Ecto neural progenitor cell (in vitro differentiated cells): ENCODE data around the gene SERINC5.
"Not testable (repeated sequence)": the region's sequence is repeated elsewhere in the genome, so short reads cannot be mapped to it uniquely, and the experiment has no call there.

Source experiments
- DNase-seq: peaks from one replicate; pipeline ENCODE4 v3.0.0-alpha.2; 2018; ENCODE audit warnings: low spot score

Gene SERINC5

DNA sequence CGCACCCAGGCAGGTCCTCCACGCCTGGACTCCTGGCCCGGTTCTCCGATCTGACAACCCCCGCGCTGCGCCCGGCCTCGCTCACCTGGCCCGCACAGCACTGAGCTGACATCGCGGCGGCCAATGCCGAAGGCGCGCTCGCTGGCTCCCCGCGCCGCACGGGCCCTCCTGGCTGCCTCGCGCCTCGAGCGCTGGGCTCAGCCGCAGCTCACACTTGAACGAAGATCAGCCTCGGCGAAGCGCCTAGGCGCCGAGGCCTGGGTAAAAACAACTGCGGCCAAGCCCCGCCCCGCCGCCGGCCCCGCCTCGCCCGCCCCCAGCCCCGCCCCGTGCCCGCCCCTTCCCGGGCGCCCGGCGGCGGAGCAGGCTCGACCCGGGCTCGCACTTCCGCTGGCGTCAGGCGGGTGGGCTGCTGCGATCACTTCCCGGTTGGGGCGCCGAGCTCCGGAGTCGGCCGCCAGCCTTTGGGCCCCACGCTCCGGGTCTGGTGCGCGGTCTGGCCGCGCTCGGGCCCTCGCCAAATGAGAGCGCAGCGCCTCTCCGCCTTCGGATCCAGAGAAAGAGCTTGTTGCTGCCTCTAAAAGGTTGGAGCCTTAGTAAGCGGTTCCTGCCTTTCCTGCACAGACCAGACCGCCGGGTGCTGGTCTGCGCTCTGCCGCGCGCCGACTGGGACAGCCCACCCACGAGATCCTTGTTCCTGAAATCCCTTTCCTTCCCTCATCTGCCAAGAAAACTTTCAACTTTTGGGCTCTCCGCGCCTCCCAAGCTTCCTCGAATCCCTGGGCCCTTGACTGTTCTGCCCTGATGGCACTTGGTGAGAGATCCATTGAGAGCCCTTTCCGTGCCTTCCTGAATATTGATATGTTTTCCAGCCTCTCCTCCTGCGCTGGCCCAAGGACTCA is at the start of gene SERINC5:
TSS of gene SERINC5 (minus strand) at position 238 of the 902 bp plus-strand sequence. CDS start at position 112, 126 bp downstream.
- peak; percentile 92 for DNase-seq

- no peak for DNase-seq
Observed at GRCh38 chr5:80302636-80303035, 46.8 kb upstream of the SERINC5 start.

- not testable (repeated sequence) for DNase-seq
Observed at GRCh38 chr5:80301342-80301741, 45.5 kb upstream of the SERINC5 start.

DNA sequence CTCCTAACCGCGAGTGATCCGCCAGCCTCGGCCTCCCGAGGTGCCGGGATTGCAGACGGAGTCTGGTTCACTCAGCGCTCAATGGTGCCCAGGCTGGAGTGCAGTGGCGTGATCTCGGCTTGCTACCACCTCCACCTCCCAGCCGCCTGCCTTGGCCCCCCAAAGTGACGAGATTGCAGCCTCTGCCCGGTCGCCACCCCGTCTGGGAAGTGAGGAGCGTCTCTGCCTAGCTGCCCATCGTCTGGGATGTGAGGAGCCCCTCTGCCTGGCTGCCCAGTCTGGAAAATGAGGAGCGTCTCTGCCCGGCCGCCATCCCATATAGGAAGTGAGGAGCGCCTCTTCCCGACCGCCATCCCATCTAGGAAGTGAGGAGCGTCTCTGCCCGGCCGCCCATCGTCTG is 44.9 kb upstream of the SERINC5 start:
- not testable (repeated sequence) for DNase-seq

DNA sequence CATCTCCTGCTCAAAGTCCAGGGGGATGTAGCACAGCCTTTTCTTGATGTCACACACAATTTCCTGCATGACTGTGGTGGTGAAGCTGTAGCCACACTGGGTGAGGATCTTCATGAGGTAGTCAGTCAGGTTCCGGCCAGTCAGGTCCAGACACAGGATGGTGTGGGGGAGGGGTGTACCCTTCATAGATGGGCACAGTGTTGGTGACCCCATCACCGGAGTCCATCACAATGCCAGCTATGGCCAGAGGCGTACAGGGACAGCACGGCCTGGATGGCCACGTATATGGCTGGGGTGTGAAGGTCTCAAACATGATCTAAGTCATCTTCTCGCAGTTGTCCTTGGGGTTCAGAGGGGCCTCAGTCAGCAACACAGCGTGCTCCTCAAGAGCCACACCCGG is 44.3 kb upstream of the SERINC5 start:
- no peak for DNase-seq

- DNase-seq = no peak
Observed at GRCh38 chr5:80299601-80300000, 43.8 kb upstream of the SERINC5 start.

- DNase-seq = no peak
Observed at GRCh38 chr5:80296121-80296520, 40.3 kb upstream of the SERINC5 start.

GRCh38 chr5:80291761-80292160 is 35.9 kb upstream of the SERINC5 start:
- DNase-seq = no peak

- DNase-seq = no peak
Observed at GRCh38 chr5:80289320-80289719, 33.5 kb upstream of the SERINC5 start.

DNA sequence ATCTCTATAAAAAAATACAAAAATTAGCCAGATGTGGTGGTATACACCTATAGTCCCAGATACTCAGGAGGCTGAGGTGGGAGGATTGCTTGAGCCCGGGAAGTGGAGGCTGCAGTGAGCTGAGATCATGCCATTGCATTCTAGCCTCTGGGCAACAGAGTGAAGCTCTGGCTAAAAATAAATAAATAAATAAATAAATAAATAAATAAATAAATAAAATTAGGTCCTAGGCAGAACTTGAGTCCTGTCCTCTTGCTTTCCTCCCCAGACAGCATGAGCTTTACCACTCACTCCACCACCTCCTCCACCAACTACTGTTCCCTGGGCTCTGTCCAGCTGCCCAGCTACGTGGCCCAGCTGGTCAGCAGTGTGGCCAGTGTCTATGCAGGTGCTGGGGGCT is 32.3 kb upstream of the SERINC5 start:
- DNase-seq = no peak

DNA sequence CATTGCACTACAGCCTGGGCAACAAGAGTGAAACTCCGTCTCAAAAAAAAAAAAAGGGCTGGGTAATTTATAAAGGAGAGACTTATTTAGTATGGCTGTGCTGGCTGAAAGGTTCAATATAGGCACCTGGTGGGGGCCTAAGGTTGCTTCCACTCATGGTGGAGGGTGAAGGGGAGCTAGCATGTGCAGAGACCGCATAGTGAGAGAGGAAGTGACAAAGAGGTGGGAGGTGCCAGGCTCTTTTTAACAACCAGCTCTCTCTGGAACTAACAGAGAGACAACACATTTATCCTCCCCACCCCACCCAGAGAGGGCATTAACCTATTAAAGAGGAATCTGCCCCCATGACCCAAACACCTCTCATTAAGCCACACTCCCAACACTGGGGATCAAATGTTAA is 28.9 kb upstream of the SERINC5 start:
- DNase-seq = no peak

DNA sequence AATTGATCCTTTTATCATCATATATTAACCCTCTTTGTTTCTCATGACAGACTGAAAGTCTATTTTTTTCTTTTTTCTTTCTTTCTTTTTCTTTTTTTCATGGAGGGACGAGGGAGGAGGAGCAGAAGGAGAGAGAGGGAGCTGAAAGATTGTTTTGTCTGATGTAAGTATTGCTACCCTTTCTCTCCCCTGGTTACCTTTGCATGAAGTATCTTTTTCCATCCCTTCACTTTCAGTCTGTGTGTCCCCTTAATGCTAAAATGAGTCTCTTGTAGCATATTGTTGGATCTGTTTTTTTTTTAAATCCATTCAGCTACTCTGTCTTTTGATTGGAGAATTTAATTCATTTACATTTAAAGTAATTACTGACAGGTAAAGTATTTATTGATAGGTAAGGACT is 27.5 kb upstream of the SERINC5 start:
- no peak for DNase-seq

DNA sequence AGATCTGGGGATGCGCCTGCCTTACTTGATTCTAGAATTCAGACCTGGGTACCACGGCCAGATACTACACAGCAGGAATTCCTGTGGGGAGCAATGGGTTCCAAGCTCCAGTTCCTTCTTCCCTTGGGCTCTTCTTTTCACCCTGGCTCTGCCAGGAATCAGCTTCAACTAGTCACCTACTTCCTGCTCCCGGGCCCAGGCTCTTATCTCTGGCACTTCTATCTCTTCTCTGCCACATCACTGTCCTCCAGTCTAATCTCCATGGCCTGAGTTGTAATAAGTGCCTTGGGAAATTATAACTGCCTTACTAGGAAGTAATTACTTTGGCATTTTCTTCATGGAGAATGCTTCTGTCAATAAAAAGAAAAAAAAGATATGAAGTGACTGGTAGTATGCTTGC is 26.2 kb upstream of the SERINC5 start:
- DNase-seq = no peak

GRCh38 chr5:80277191-80277590 is 21.3 kb upstream of the SERINC5 start:
- no peak for DNase-seq

DNA sequence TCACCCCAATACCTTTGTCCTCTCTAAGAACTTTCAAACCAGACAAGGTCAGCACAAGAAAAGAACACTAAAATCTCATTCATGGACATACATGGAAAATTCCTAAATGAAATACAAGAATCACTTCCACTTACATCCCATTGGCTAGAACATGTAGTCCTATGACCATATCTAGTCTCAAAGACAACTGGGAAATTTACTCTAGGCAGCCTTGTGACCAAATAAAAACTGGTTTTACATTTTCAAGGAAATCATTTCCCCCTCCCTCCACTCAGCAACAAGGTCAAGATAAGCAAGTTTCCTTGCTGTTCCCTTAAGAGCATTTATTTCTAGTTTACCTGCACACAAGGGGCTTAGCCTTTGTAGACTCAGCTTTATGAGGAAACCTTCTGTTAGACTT is 20.3 kb upstream of the SERINC5 start:
- no peak for DNase-seq

- DNase-seq = no peak
Observed at GRCh38 chr5:80275347-80275746, 19.5 kb upstream of the SERINC5 start.

DNA sequence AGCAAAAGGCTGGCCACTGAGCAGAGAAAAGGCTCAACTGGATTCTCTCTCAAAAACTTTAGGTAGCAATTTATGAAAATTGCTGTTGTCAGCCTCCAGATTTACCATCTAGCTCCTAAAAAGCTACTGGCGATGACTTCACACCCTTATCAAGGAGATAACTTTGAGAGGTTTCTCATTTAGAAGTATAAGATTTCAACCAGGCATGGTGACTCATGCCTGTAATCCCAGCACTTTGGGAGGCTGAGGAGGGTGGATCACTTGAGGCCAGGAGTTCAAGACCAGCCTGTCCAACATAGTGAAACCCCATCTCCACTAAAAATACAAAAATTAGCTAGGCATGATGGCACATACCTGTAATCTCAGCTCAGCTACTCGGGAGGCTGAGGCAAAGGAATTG is 14.7 kb upstream of the SERINC5 start:
- not testable (repeated sequence) for DNase-seq

- no peak for DNase-seq
Observed at GRCh38 chr5:80269991-80270438, 14.2 kb upstream of the SERINC5 start.

GRCh38 chr5:80268916-80269315 is 13.1 kb upstream of the SERINC5 start:
- no peak for DNase-seq

GRCh38 chr5:80266566-80266965 is 10.7 kb upstream of the SERINC5 start:
- no peak for DNase-seq

DNA sequence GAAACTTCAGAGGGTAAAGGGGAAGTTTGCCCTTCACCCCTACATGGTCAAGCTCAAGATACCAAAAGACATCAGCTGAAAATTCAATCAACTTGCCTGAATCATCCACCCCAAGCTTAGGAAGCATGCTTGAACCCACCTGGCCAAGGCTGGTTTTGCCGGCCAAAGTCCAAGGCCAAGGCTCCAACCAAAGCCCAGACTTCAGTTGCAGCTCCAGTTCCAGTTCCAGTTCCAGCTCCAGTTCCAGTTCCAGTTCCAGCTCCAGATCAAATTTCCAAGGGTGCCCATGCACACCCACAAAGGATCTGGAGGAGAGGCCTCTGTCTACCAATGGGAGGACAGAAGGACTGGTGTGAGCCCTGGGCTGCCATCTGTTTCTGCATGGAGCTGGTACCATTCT is 4.6 kb upstream of the SERINC5 start:
- DNase-seq = no peak

DNA sequence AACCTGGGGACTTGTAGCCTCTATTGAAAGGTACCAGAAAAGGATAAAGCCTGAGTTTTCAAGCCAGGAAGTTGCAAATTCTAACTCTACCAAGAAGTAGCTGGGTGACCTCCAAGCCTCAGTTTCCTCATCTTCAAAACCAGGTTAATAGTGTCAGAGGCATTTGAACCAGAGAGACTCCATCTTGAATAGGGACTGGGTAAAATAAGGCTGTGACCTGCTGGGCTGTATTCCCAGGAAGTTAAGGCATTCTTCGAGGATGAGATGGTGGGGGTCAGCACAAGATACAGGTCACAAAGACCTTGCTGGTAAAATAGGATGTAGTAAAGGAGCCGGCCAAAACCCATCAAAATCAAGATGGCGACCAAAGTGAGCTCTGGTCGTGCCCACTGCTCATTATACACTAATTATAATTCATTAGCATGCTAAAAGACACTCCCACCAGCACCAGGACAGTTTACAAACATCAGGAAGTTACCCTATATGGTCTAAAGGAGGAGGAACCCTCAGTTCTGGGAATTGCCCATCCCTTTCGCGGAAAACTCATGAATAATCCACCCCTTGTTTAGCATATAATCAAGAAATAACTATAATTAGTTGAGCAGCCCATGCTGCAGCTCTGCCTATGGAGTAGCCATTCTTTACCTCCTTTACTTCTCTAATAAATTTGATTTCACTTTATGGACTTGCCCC is 3.8 kb upstream of the SERINC5 start:
- DNase-seq = no peak

- peak; percentile 83 for DNase-seq
Observed at GRCh38 chr5:80255431-80255810, 427 bp downstream of the SERINC5 start.
